HT1080 (cell line): Measurements from ENCODE around the gene SNAP25. TPM values are rescaled to one million over a fixed set of nuclear protein-coding genes. Genes with fewer than 3 reads are reported as not detected.

Experiments used
- DNase-seq: peaks from one replicate; pipeline ENCODE4 v3.0.0-alpha.2; 2015; ENCODE audit warnings: low read depth
- polyA plus RNA-seq, 2 experiments: library from polyadenylated mRNA; depleted of rRNA; stranded (reverse); fragments of >200 nt; gene quantifications; 2 replicates each; pipeline ENCODE4 v1.2.3, GENCODE V29; 2015
- total RNA-seq: library from RNA; depleted of rRNA; stranded (reverse); fragments of >200 nt; shearing (Covaris generic); gene quantifications from 2 replicates; pipeline ENCODE4 v1.2.3, GENCODE V29; 2014; rRNA removed

Gene SNAP25
- total RNA-seq, result 2.1 and 2.9 TPM in 2 replicates
- polyA plus RNA-seq (2015; cell fraction: cytosol; rRNA removed), result 3.6 and 4.7 TPM in 2 replicates
- polyA plus RNA-seq (2015; cell fraction: nucleus; rRNA removed), result 10.4 and 12.5 TPM in 2 replicates

DNA sequence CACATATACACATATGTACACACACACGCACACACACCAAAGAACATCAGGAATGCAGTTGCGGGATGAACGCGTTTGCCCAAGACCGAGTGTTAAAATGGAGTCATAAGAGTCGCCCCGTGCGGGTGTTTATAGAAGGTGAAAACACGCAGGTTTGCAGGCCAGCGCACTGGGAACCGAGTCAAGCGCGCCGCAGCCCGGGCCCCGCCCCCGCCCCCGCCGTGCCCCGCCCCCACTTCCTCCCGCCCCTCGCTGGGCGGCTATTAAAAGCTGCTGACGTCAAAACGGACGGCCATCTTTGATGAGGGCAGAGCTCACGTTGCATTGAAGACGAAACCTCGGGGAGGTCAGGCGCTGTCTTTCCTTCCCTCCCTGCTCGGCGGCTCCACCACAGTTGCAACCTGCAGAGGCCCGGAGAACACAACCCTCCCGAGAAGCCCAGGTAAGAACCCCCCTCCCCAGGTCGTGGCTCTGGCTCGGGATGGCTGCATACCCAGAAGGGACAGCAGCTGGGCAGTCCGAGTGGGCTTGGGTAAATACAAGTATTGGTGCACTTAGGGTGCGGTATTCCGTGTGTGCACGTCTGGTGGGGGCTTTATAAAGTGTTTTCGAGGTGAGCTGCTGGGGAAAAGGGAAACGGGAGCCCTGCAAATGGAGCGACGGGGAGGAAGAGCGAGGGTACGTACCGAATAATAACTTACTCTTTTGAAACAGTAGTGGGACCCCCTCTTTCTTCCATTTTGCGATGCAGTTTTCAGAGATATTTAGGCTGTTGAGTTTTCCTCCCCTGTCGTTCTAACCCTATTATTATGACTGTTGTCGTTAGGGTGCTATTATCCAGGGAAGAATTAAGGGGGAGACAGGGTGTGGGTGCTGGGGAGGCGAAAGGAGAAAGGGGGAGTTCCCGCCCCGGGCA, at the start of gene SNAP25:
TSS of gene SNAP25 (plus strand) at position 295 of the 916 bp plus-strand sequence. CDS start 56,662 bp downstream, outside the sequence.
- DNase-seq, result peak; percentile 79

DNA sequence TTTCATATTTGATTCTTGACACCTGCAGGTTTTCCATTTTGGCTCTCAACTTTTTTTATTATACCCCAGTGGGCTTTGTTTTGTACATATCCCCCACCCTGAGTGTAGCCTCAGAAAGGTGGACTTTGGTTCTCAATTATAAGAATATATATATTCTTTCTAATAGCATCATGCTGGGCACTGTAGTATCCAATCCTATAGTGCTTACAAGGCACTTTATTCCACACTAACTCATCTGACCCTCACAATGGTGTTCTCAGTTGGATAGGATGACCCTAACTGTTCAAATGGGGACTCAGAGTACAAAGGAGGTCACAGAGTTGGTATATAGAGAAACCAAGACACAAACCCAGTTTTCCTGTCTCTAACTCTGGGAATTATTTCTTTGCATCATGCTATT, 48.9 kb upstream of the SNAP25 start:
- no peak for DNase-seq

DNA sequence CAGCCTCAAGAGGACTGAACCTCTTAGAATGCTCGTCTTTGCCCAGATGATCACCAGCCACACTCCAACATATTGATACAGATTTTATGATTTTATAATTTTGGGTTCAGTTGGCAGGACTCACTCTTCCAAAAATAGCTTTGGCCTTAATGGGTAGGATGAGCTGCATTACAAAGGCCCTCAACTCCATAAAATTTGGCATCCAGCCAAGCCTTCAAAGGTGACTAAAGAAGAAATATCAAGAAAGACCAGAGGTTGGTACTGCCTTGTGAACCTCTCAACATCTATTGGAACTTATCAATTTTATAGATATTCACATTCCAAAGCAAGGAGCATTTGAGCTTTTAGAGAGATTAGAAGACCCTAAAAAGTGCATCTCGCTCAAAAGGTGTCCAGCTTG, 48.4 kb upstream of the SNAP25 start:
- no peak for DNase-seq

DNA sequence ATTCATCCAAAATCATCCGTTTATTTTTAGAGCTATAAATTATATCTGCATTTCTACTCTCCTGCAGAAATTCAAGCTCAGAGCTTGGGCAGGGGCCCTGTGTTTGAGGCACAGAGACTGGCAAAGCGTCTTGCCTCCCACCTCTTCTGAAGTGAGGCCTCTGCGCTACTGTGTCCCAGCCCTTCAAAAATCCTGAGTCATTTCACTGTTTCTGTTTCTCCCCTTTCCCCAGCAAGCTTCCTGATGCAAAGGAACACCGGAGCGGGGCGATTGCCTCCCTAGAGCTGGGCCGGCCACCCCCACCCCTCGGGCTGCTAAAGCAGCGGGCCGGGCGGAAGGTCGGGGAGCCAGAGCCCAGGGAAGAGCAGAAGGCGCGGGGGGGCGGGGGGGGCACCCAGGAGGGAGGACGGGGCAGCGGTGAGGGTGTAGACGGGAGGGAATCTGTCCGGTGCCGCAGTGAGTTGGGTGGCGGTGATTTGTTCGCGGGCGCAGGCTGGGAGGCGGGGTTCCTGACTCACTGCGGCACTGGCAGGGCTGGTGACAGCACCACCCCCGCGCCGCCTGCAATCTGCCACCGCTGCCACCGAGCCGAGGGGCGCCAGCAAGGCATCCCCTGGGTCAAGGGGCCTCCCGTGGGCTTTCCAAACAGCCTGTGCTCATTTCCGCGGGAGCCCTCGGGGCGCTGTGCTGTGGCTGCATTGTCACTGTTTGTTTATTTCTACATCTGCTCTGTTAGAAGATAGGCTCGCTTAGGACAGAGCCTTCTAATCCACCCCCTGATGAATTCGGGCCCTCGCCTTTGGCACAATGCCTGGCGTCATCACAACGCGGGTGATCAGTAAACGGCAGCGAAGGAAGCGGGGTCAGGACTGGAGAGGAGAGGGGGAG, 46.5 kb upstream of the SNAP25 start:
- DNase-seq, result peak; percentile 65

DNA sequence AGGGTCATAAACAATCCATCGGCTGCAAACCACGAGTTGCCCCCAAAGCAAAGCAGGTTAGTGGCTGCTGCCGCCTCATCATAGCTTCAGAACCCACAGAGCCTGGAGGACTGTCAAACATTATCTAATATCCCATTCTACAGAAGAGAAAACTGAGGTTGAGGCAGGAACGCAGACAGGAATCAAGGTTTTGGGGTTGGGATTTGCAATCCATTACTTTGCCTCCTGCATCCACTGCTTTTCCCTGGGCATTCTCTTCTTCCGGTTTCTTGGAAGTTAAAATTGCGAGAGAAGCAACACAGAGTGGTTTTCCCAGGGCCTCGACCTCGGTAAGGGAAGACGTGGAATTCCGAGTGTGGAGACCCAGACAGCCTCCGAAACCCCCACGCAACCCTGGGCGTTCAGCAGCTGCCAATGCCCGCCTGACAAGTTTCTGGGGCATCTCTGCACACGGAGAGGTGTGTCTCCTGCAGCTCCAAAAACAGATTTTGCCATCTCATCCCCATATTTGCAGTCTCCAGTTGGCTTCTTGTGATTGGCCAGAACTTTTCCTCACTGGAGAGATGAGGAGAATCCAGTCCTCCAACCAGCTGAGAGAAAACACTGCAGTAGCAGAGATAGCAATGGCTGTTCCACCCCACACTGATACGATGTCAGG, 45.5 kb upstream of the SNAP25 start:
- DNase-seq, result no peak

DNA sequence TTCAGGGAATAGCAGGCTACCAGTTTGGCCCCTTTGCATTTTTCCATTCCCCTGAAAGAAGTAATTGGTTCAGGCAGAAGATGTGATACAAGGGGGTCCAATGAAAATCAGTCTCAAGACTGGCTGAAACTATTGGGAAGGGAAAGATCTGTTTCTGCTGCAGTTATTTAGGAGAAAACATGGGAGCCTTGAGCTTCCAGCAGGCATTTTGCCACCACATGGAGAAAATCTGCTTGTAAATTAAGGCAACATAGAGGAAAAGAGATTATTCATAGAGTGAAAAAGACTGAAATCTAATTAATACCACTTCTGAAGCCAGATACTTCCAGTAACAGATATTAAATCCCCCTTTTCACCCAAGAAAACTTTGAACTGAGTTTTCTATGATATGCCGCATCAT, 44.2 kb upstream of the SNAP25 start:
- no peak for DNase-seq

DNA sequence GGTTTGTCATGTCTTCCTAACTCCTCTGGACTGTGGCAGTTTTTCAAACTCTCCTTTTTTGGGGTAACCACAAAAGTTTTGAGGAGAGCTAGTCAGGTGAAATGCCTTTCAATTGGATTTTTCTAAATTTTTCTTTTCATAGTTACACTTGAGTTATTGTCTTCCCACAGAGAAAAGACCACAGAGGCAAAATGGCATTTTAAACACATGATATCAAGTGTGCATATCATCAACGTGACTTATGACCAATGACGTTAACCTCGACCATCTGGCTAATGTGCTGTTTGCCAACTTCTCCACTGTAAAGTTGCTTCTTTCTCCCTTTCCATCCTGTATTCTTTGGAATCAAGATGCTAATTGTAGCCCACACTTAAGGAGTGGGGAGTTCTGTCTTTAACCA, 41.3 kb upstream of the SNAP25 start:
- DNase-seq, result no peak

DNA sequence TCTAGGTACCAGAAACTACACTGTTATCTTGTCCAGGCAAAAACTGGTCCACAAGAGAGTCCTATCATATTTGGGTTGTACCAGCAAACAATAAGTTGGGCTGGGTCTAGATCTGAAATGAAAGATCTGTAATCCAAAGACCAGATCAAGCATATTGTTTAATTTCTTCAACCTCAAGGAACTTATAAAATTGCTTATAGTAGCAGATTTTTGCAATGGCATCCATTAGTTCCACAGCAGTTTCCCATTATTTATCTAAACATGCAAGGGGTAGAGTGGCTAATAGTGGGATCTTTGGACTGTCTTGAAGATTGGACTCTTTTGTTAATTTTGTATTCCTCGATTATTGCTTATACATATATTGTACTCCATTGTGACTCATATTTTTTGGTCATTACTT, 40.5 kb upstream of the SNAP25 start:
- no peak for DNase-seq

DNA sequence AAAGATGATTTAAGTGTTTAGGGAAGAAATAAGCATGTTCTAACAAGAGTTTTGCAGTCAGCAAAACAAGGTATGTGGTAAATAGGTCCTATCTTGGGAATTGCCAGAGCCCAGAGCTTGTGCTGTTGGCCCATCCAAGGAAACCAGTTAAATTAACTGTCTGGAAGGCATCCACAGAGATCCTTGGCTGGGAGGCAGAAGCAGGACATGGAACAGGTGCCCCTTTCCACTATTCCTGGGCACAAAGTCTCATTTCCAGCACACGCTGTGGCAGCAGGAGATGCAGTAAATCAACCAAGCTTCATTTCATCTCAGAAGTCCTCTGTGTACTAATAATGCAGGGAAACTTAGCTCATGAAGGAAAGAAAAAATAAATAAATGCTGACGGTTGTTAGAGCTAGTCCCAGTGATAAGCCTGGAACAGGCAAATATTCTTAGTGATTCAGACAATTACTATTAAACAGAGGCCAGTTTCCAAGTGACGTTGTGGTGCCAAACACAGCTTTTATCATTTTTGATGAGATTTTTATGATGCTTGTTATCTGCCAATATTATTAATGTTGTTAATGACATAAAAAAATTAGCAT, 39.8 kb upstream of the SNAP25 start:
- no peak for DNase-seq

DNA sequence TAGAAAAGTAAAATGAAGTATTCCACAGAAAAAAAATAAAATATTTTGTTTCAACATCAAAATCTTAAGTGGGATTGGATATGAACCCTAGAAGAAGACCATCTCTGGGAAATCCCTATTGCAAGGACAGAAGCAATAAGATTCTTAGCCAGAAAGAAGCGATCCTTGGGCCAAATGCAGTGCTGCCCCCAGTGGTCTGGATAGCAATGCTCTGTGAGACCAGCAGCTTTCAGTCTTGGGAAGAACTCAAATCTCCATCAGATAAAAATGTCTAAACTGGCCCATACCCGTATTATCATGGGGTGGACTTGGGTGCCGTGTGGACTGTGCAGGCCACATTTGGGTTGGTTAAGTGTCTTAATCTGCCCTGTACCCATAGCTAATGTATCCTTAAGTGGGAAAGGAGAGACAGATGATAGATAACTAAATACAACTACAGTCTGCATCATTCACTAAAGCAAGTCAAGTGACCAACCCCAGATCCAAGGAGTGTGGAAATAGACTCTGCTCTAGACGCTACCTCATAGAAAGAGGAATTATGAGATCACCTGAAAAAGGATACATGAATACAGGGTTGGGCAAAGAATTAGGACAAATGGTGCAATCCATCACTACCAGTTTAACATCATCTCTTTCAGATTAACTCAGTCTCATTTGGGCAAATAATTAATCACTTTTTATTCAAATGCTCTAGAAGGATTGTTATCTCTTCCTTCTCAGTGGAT, 38.9 kb upstream of the SNAP25 start:
- no peak for DNase-seq

DNA sequence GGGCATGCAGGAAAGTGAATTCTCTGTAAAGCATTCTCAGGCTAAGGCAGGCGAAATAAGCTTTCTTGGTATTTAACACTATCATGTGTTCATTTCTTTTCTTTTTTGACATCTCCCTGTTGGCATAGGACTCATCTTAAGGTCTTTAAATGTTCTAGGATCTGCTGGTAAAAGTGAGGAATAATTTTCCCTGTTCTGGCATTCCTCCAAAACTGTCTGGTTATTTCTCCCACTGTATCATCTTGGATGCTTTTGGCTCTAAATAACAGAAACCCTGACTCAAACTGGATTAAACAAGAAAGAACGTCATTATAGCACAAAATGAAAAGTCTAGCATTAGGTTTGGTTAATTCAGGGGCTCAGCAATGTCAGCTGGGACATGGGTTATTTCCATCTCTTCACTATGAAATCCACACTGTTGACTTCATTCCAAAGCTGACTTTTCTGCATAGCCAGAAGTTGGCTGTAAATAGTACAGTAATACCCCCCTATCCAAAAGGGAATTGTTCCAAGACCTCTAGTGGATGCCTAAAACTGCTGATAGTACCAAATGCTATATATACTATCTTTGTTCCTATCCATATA, 37.9 kb upstream of the SNAP25 start:
- no peak for DNase-seq

DNA sequence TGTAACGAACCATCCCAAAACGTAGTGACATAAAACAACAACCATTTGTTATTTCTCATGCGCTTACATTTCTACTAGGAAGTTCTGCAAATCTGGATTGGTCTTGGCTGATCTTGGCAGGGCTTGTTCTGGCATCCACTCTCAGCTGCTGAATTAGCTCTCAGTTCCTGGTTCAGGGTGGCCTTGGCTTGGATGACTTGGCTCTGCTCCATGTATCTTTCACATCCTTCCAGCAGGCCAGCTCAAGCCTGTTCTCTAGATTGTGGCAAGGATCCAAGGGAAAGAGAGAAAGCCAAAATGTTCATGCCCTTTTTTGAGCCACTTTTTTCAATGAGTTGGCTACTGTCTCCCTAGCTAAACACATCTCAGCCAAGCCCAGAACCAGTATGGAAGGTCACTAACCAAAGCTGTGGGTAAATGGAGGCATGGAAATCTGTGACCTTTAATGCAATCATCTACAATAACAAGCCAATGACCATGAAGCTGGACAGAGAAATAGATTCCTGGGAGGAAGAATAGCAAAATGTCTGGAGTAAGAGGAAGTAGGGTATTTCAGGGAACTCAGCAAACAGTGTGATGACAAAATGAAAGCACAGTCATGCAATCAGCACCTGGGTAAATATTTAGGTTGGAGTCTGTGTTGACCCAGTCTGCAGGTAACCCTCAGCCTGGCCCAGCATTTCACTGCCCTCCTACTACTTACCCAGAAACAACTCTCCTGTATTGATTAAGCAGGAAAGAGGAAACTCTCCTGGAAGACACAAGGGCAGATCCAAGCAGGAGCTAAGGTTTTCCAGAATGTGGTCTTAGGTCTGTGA, 32.7 kb upstream of the SNAP25 start:
- peak; percentile 11 for DNase-seq

DNA sequence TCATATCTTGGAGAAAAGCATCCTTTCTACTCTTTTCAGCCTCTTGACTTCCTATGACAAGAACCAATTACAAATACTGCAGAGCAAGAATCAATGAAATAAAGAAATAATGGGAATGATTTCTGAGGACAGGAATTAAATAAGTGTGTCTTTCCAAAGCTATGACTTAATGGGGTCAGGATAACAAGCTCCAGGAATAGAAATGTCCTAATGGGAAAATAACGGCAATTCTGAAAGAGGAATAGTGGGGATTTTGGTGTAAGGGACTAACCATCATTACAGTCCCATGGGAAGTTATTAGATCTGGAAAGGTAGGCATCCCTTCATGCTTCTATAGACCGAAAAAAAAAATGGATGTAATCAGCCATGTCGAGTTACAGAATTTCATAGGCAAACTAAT, 28.2 kb upstream of the SNAP25 start:
- no peak for DNase-seq

DNA sequence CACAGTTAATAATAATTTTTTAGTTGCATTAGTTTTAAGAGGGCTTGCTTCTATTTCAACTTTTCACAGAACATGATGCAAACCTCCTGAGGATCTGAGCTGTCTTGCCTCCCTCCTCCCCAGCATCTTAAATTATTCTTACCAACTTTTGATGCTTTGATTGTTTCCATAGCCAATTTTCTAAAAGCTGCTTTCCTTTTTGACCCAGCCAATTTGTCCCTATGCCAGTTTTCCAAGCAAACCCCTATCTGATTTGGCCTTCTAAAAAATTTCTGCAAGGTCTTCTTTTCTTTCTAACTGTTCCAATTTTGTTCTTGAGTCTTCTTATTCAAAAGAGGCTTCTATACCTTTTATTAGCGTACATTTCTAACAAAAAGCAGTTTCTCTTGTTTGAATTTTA, 26.5 kb upstream of the SNAP25 start:
- DNase-seq, result no peak

DNA sequence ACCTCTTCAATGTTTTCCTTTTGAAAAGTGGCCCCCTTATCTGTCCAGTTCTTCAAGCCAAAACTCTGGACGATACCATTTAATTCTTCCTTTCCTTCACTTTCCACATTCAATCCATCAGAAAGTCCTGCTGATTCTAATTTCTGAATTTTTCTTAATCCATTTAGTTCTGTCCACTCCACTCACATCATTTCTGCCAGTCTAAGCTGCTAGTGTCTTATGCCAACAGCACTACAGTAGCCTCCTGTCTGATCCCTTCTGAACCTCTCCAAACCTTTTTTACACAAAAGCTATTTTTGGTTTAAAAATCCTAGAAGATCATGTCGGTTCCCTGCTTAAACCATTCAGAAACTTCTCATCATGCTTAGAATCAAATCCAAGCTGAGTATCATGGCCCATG, 24.5 kb upstream of the SNAP25 start:
- no peak for DNase-seq

DNA sequence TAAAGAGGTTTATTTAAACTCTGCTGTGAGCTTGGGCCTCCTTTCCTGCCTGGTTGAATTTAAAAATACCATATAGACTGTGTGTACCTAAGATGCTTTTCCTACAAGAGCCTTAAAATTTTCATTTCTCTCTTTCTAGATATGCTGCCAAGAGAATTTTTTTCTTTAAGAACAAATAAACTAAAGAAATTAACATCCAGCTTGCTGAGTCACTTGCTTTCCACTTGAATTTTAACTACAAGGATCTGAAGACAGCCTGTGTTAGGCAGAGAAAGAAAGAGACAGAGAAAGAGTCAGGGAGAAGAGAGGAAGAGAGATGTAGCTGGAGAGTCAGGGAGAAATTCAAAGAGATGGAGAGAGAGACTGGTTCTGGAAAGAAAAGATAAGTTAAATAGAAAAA, 18.3 kb upstream of the SNAP25 start:
- DNase-seq, result no peak

DNA sequence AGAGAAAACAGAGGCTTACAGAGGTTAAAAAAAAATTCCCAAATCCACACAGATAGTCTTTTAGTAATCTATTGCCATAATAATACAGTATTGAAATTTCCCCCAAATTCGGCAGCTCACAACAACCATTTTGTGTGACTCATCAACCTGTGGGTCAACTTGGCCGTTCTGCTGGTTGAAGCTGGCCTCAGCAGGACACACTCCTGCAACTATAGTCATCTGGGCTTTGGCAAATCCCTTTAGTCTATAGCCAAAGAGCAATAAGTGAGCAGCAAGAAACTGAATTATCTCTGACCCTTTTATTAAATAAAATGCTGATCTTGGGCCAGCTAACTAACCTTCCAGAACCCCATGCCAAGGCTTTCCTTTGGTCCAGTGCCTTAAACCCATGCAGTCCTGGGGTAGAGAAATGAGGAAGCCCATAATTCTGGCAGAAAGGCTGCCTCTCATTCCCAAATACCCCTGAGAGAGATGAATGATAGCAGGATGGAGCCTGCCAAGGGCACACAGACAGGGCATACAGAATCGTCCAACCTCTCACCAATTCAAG, 17.2 kb upstream of the SNAP25 start:
- peak; percentile 20 for DNase-seq

DNA sequence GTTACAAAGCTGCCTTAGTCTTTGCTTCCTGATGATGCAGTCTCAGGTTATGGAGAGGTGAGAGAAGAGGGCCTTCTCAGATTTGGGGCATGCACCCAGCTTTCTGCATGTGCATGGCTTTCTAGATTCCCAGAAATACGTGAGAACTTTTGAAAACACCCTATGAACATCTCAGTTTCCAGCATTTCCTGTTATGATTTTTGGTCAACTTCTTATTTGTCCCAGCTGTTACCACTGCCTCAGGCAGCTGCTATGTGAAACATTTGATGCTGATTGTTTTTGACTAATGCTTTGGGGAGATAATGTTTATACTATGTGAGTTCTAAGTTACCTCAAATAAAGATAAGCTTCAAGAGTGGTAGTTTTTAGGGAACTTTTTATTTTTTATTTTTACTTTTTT, 9.5 kb upstream of the SNAP25 start:
- no peak for DNase-seq

DNA sequence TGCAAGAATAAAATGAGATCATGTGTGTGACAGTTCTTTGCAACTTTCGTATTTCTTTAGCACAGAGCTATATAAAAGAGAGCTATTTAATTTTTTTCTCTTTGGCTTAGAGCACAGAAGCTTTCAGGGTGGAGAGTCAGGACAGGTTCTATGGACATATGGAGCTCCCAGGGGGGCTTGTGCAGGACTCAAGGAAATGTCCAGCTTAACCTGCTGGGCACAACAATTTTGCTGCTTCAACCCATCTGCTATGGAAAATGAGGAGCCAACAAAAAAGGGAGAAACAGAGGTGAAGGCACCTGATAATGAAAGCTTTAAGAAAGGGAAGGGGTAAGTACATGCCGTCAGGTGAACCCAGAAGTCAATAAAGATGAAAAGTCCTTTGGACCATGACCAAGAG, 5.1 kb upstream of the SNAP25 start:
- DNase-seq, result no peak
